Ishikawa (cell line): ENCODE data around the gene ACMSD.

Experiments
- CEBPB ChIP-seq: IDR thresholded peaks from 2 replicates; pipeline ENCODE4 v1.6.1; 2012
- CREB1 ChIP-seq: IDR thresholded peaks from 2 replicates; pipeline ENCODE4 v1.6.1; 2012; ENCODE audit warnings: low read depth
- EGR1 ChIP-seq: IDR thresholded peaks from 2 replicates; pipeline ENCODE4 v1.6.1; 2012
- EP300 ChIP-seq: IDR thresholded peaks from 2 replicates; pipeline ENCODE4 v1.6.1; 2012; ENCODE audit warnings: borderline replicate concordance
- FOXM1 ChIP-seq: IDR thresholded peaks from 2 replicates; pipeline ENCODE4 v1.6.1; 2012; ENCODE audit warnings: low read depth, borderline replicate concordance
- MAX ChIP-seq: IDR thresholded peaks from 2 replicates; pipeline ENCODE4 v1.6.1; 2012
- NFIC ChIP-seq: IDR thresholded peaks from 2 replicates; pipeline ENCODE4 v1.6.1; 2012
- RAD21 ChIP-seq: IDR thresholded peaks from 2 replicates; pipeline ENCODE4 v1.6.1; 2012; ENCODE audit warnings: low read depth
- REST ChIP-seq: IDR thresholded peaks from 2 replicates; pipeline ENCODE4 v1.6.1; 2012; ENCODE audit warnings: low read depth, mild to moderate bottlenecking
- TAF1 ChIP-seq: IDR thresholded peaks from 2 replicates; pipeline ENCODE4 v1.6.1; 2012; ENCODE audit warnings: low read depth, mild to moderate bottlenecking
- TCF12 ChIP-seq: IDR thresholded peaks from 2 replicates; pipeline ENCODE4 v1.6.1; 2012; ENCODE audit warnings: low read depth
- TEAD4 ChIP-seq: IDR thresholded peaks from 2 replicates; pipeline ENCODE4 v1.6.1; 2012
- USF1 ChIP-seq: IDR thresholded peaks from 2 replicates; pipeline ENCODE4 v1.6.1; 2012
- YY1 ChIP-seq: IDR thresholded peaks from 2 replicates; pipeline ENCODE4 v1.6.1; 2012; ENCODE audit warnings: low read depth
- ZBTB7A ChIP-seq: IDR thresholded peaks from 2 replicates; pipeline ENCODE4 v1.6.1; 2012; ENCODE audit warnings: low read depth

The ACMSD gene

DNA sequence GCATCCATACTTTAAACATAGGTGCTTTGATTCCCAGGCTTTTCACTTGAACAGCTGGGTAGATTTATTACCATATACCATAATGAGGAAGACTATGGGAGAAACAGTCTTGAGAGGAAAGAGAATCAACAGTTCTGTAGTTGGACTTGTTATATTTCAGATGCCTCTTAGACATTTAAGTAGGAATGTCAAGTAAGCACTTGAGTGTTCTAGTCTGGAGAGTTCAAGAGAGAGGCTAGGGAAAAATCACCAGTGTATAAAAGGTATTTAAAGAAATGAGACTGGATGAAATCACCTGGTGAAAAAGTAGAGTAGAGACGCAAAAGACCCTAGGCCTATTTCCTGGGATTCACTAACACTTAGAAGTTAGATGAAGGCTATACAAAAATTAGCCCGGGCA, 66.8 kb downstream of the ACMSD start:
- no peak for TF ChIP-seq ZBTB7A

DNA sequence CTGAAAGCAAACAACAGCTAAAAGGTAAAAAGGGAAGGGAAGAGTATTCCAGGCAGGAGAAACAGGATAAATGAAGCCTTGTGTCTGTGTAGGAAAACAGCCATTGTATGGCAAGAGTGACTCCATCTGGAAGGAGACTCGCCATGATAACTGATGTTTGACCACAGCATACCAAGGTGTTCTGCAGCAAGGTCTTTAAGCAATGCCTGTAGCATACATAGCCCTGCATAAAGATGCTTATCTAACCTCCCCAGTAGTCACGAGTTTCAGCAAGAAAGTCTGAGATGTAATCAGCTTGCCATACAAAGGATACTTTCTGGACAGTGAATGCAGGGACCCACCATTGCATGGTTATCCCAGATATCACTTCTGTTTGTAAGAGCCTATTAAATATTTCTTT, 68.3 kb downstream of the ACMSD start:
- no peak for TF ChIP-seq EGR1

DNA sequence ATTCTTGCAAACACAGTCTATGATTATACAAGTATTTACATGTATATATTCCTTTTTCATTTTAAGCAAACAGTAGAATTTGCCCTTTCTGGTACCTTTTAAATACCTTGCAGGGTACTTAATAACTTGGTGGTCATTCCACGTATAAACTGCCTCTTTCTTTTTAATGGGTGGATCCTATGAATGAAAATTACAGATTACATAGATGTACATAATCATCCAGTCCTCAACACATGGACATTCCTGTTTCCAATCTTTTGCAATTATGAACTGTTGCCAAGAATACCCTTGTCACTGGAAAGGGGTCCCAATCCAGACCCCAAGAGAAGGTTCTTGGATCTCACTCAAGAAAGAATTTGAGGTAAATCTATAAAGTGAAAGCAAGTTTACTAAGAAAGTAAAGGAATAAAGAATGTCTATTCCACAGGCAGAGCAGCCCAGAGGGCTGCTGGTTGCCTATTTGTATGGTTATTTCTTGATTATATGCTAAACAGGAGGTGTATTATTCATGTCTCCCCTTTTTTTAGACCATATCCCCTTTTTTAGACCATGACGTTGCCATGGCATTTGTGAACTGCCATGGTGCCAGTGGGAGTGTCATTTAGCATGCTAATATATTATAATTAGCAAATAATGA, 72.5 kb downstream of the ACMSD start:
- no peak for TF ChIP-seq TEAD4
- TF ChIP-seq CREB1 = no peak
- TF ChIP-seq MAX = no peak
- TF ChIP-seq EGR1 = no peak
- no peak for TF ChIP-seq REST
- TF ChIP-seq RAD21 = no peak
- TF ChIP-seq USF1 = no peak
- TF ChIP-seq NFIC = no peak
- no peak for TF ChIP-seq YY1
- TF ChIP-seq CEBPB = no peak
- no peak for TF ChIP-seq FOXM1
- no peak for TF ChIP-seq ZBTB7A

DNA sequence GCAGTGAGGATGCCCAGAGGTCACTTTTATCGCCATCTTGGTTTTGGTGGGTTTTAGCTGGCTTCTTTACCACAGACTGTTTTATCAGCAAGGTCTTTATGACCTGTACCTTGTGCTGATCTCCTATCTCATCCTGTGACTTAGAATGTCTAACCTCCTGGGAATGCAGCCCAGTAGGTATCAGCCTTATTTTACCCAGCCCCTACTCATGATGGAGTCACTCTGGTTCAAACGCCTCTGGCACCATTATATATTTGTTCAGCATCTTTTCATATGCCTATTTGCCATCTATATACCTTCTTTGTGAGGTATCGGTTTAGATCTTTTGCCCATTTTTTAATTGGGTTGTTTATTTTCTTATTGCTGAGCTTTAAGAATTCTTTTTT, 73.0 kb downstream of the ACMSD start:
- TF ChIP-seq REST = no peak

DNA sequence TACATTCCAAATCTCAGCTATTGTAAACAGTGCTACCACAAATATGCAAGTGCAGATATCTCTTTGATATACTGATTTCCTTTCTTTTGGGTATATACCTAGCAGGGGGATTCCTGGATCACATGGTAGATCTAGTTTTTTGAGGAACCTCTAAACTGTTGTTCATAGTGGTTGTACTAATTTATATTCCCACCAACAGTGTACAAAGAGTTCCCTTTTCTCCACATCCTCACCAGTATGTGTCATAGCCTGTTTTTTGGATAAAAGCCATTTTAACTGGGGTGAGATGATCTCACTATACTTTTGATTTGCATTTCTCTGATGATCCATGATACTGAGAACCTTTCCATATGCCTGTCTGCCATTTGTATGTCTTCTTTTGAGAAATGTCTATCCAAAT, 73.9 kb downstream of the ACMSD start:
- TF ChIP-seq USF1 = no peak
- no peak for TF ChIP-seq MAX
- TF ChIP-seq EGR1 = no peak
- no peak for TF ChIP-seq CEBPB
- TF ChIP-seq FOXM1 = no peak
- no peak for TF ChIP-seq RAD21
- TF ChIP-seq ZBTB7A = no peak
- no peak for TF ChIP-seq TCF12
- TF ChIP-seq EP300 = no peak
- no peak for TF ChIP-seq CREB1
- no peak for TF ChIP-seq NFIC
- TF ChIP-seq YY1 = no peak
- no peak for TF ChIP-seq TEAD4
- TF ChIP-seq REST = no peak
- TF ChIP-seq TAF1 = no peak

- no peak for TF ChIP-seq MAX
- TF ChIP-seq CEBPB = no peak
- no peak for TF ChIP-seq FOXM1
- no peak for TF ChIP-seq TCF12
- no peak for TF ChIP-seq TEAD4
- TF ChIP-seq RAD21 = no peak
- TF ChIP-seq USF1 = no peak
- no peak for TF ChIP-seq REST
- no peak for TF ChIP-seq YY1
- TF ChIP-seq NFIC = no peak
- TF ChIP-seq EGR1 = no peak
- no peak for TF ChIP-seq EP300
- TF ChIP-seq TAF1 = no peak
- TF ChIP-seq CREB1 = no peak
- no peak for TF ChIP-seq ZBTB7A
These were observed 79.0 kb downstream of the ACMSD start for GRCh38 chr2:134917360-134917865.
